IMR-90 (cell line): ENCODE results near the gene ABL1. TPM values are rescaled to one million over a fixed set of nuclear protein-coding genes. Genes with fewer than 3 reads are reported as not detected.

Experiments used
- ATAC-seq: fragments of 200-7000 bp; cut with Tn5 transposase; 2 replicates; pipeline ENCODE4 v1.9.1; 2020; ENCODE audit warnings: low read depth, mild to moderate bottlenecking, moderate library complexity
- BruUV-seq: library from RNA; stranded (reverse); fragments of 400-500 nt; replicated peaks from 2 replicates; lab custom pipeline; 2021; lab: Mats Ljungman, UMichigan
- CTCF ChIA-PET: fragments of 300-600 bp; formaldehyde crosslinking; extraction: SDS; loops from one replicate; lab custom pipeline; 2021; ENCODE audit warnings: antibody characterized with exemption; lab: Yijun Ruan, JAX
- POLR2A ChIA-PET: fragments of 300-600 bp; sonication (Branson Sonifier 250); formaldehyde crosslinking; loops from one replicate; lab custom pipeline; 2022; ENCODE audit warnings: antibody characterized with exemption; ENCODE audit not compliant: unreplicated experiment; lab: Charles Lee
- DNase-seq: peaks from one replicate; pipeline ENCODE4 v3.0.0; 2013
- H2AFZ ChIP-seq: replicated peaks from 2 replicates; pipeline ENCODE3; 2013; ENCODE audit warnings: low read length, mild to moderate bottlenecking; ENCODE audit not compliant: poor library complexity
- H2AK5ac ChIP-seq: 2 replicates; pipeline ENCODE4 v1.6.1; 2013; ENCODE audit warnings: low read depth, low read length, inconsistent platforms
- H2AK9ac ChIP-seq: replicated peaks from 2 replicates; pipeline ENCODE3; 2013; ENCODE audit warnings: mild to moderate bottlenecking, low read depth, low read length, moderate library complexity; ENCODE audit not compliant: poor library complexity
- H2BK120ac ChIP-seq: 2 replicates; pipeline ENCODE4 v1.6.1; 2013; ENCODE audit warnings: low read depth, low read length, inconsistent platforms
- H2BK15ac ChIP-seq: 3 replicates; pipeline ENCODE4 v1.6.1; 2013; ENCODE audit warnings: low read depth, low read length, inconsistent platforms
- H2BK20ac ChIP-seq: 2 replicates; pipeline ENCODE4 v1.6.1; 2013; ENCODE audit warnings: low read depth, mild to moderate bottlenecking, inconsistent platforms, low read length, moderate library complexity
- H2BK5ac ChIP-seq: 2 replicates; pipeline ENCODE4 v1.6.1; 2013; ENCODE audit warnings: mild to moderate bottlenecking, low read depth, low read length, inconsistent platforms; ENCODE audit not compliant: poor library complexity, severe bottlenecking
- H3K14ac ChIP-seq: replicated peaks from 2 replicates; pipeline ENCODE4 v1.6.1; 2013; ENCODE audit warnings: low read depth, low read length, inconsistent platforms
- H3K18ac ChIP-seq: 2 replicates; pipeline ENCODE4 v1.6.1; 2013; ENCODE audit warnings: low read depth, low read length, control low read depth
- H3K23ac ChIP-seq: 2 replicates; pipeline ENCODE4 v1.6.1; 2013; ENCODE audit warnings: low read depth, low read length, inconsistent platforms
- H3K27ac ChIP-seq: 2 replicates; pipeline ENCODE4 v1.5.1; 2013; ENCODE audit warnings: mild to moderate bottlenecking, control low read depth, low read length; ENCODE audit not compliant: insufficient read depth
- H3K27me3 ChIP-seq: 2 replicates; pipeline ENCODE4 v1.6.1; 2013; ENCODE audit warnings: low read length; ENCODE audit not compliant: control insufficient read depth, insufficient read depth
- H3K36me3 ChIP-seq: 2 replicates; pipeline ENCODE4 v1.6.1; 2013; ENCODE audit warnings: low read length, mixed read lengths; ENCODE audit not compliant: control insufficient read depth, insufficient read depth
- H3K4ac ChIP-seq: 2 replicates; pipeline ENCODE4 v1.6.1; 2013; ENCODE audit warnings: low read depth, low read length, inconsistent platforms
- H3K4me1 ChIP-seq: 2 replicates; pipeline ENCODE4 v1.6.1; 2013; ENCODE audit warnings: low read length, mixed read lengths; ENCODE audit not compliant: control insufficient read depth, insufficient read depth
- H3K4me2 ChIP-seq: 2 replicates; pipeline ENCODE4 v1.6.1; 2013; ENCODE audit warnings: low read depth, mild to moderate bottlenecking, control low read depth, low read length, moderate library complexity
- H3K4me3 ChIP-seq: 2 replicates; pipeline ENCODE4 v1.5.1; 2013; ENCODE audit warnings: low read depth, mild to moderate bottlenecking, control low read depth, low read length, moderate library complexity; ENCODE audit not compliant: insufficient read depth
- H3K56ac ChIP-seq: 2 replicates; pipeline ENCODE4 v1.6.1; 2013; ENCODE audit warnings: low read length, inconsistent platforms; ENCODE audit not compliant: insufficient read depth; ENCODE audit errors: extremely low read depth
- H3K79me1 ChIP-seq, 2 experiments: 2 replicates each; pipeline ENCODE4 v1.6.1; 2013; ENCODE audit warnings: low read length in 2 of 2, inconsistent platforms in 1 of 2, low read depth in 1 of 2
- H3K9ac ChIP-seq: 2 replicates; pipeline ENCODE4 v1.6.1; 2013; ENCODE audit warnings: low read depth, low read length, control low read depth
- H3K9me1 ChIP-seq: 2 replicates; pipeline ENCODE4 v1.6.1; 2013; ENCODE audit warnings: low read length, inconsistent platforms; ENCODE audit not compliant: insufficient read depth
- H3K9me3 ChIP-seq: 2 replicates; pipeline ENCODE4 v1.6.1; 2013; ENCODE audit warnings: low read length; ENCODE audit not compliant: control insufficient read depth, insufficient read depth
- H4K20me1 ChIP-seq: 2 replicates; pipeline ENCODE4 v1.6.1; 2013; ENCODE audit warnings: low read length, inconsistent platforms; ENCODE audit not compliant: insufficient read depth
- H4K5ac ChIP-seq: 2 replicates; pipeline ENCODE4 v1.6.1; 2013; ENCODE audit warnings: mild to moderate bottlenecking, low read depth, low read length, control low read depth
- H4K8ac ChIP-seq, 2 experiments: 2 replicates each; pipeline ENCODE4 v1.6.1; 2013; ENCODE audit warnings: low read depth in 2 of 2, low read length in 2 of 2, control low read depth in 1 of 2, inconsistent platforms in 1 of 2
- H4K91ac ChIP-seq: 2 replicates; pipeline ENCODE4 v1.6.1; 2013; ENCODE audit warnings: low read depth, low read length, inconsistent platforms; ENCODE audit not compliant: insufficient read depth
- BHLHE40 ChIP-seq: fragments of 150-350 bp; IDR thresholded peaks from 2 replicates; pipeline ENCODE4 v1.6.1; 2016; ENCODE audit warnings: mild to moderate bottlenecking, low read depth, low read length
- CEBPB ChIP-seq: IDR thresholded peaks from 2 replicates; pipeline ENCODE4 v1.6.1; 2012; ENCODE audit warnings: low read depth, low read length, improper control_type of control experiment
- CTCF ChIP-seq: conservative IDR thresholded peaks from 2 replicates; pipeline ENCODE4 v1.5.1; 2012; ENCODE audit warnings: mild to moderate bottlenecking, low read depth, low read length, improper control_type of control experiment
- FOS ChIP-seq: fragments of 150-350 bp; IDR thresholded peaks from 2 replicates; pipeline ENCODE4 v1.6.1; 2016; ENCODE audit warnings: low read depth, low read length
- MAFK ChIP-seq: IDR thresholded peaks from 2 replicates; pipeline ENCODE4 v1.6.1; 2012; ENCODE audit warnings: low read depth, low read length, improper control_type of control experiment
- USF2 ChIP-seq: fragments of 150-350 bp; IDR thresholded peaks from 2 replicates; pipeline ENCODE4 v1.6.1; 2017; ENCODE audit warnings: mild to moderate bottlenecking, antibody characterized with exemption, low read length, low read depth
- WGBS, 2 experiments: methylation state at CpG; one replicate each; pipeline versions ENCODE4 v1.1.5 to v1.1.7; 2013; ENCODE audit warnings: missing lambda C conversion rate in 2 of 2; ENCODE audit not compliant: insufficient read length in 1 of 2; ENCODE audit errors: extremely low coverage in 2 of 2; 5-methylcytosine and 5-hydroxymethylcytosine counted together
- dilution Hi-C: fragments of 300-500 bp; cut with HindIII; formaldehyde crosslinking; loops from one replicate; pipeline ENCODE4 v1.14.3; 2018; ENCODE audit warnings: low sequenced_read_pairs; ENCODE audit not compliant: unreplicated experiment
- in situ Hi-C: fragments of 300-500 bp; cut with MboI; formaldehyde crosslinking; loops from 3 replicates; pipeline ENCODE4 v1.14.3; 2019; ENCODE audit warnings: low sequenced_read_pairs, inconsistent platforms, mixed read lengths
- intact Hi-C: fragments of 100-400 bp; cut with micrococcal nuclease; formaldehyde crosslinking; loops from 2 replicates; pipeline ENCODE4 v1.10.0; 2022
- polyA plus RNA-seq, 3 experiments: library from polyadenylated mRNA; depleted of rRNA; stranded (reverse); fragments of >200 nt; gene quantifications; 2 replicates each; pipeline ENCODE4 v1.2.3, GENCODE V29; 2012; ENCODE audit warnings: low replicate concordance in 1 of 3
- total RNA-seq: library from RNA; depleted of rRNA; stranded (reverse); fragments of >200 nt; gene quantifications from 2 replicates; pipeline ENCODE4 v1.2.3, GENCODE V29; 2012
- TF ChIP-seq, protein P1 (sequence below): fragments of 150-350 bp; IDR thresholded peaks from 2 replicates; pipeline ENCODE4 v1.6.1; 2016; ENCODE audit warnings: low read depth, mild to moderate bottlenecking, low read length, moderate library complexity, borderline replicate concordance

The ABL1 gene
- total and polyA plus RNA-seq, 2 of the 4 experiments (the other 2 are of a cell fraction): 33.7 to 49.1 TPM

DNA sequence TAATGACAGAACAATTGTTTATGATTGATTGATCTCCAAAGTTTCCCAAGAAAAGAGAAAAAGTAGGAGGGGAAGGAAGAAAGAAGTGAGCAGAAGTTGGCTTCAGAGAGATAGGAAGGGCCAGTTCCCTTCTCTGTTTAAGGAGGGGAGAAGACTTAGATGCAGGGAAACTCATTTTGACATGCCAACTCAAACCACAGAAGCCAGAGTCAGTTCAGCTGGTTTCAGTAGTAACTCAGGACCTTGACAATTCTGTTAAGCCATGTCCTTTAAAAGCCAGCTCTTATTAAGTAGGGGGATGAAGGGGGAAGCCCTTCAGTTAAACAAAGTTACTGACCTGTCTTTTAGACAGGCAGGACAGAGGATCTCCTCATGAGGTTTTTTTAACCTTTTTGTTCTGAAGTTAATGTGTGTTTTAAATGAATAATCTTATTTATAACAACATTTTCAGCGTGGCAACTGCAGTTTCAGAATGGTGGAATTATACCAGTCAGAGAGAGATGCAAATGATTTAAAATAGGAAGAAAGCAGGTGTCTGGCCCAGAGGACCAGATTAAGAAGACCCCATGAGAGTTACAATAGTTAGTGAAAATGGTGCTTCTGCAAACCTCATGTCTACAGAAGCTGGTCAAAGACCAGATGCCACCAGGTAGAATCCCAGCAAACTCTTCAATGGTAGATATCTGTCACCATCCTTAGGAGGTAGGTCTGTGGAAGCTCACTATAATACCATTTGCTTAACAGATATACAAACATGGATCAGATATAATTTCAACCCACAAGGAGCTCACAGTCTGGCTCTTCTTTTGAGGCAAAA, 29.3 kb upstream of the ABL1 start:
- dilution Hi-C loops: no loop called here
- TF ChIP-seq, protein P1, sequence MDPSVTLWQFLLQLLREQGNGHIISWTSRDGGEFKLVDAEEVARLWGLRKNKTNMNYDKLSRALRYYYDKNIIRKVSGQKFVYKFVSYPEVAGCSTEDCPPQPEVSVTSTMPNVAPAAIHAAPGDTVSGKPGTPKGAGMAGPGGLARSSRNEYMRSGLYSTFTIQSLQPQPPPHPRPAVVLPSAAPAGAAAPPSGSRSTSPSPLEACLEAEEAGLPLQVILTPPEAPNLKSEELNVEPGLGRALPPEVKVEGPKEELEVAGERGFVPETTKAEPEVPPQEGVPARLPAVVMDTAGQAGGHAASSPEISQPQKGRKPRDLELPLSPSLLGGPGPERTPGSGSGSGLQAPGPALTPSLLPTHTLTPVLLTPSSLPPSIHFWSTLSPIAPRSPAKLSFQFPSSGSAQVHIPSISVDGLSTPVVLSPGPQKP: no peak
- no peak for TF ChIP-seq BHLHE40
- no peak for TF ChIP-seq FOS
- no peak for TF ChIP-seq CEBPB
- no peak for TF ChIP-seq USF2
- no peak for TF ChIP-seq MAFK
- TF ChIP-seq CTCF: no peak

More for the DNA sequence above, 29.3 kb upstream of the ABL1 start:
- H2AK9ac ChIP-seq: no peak overlapping the region
- no peak overlapping the region for H4K91ac ChIP-seq
- ChIA-PET POLR2A (no interaction called here), CTCF (interaction anchor here (2.0 kb wide), 1 partner anchor 10 kb away, joined by 9 read pairs; no protein-coding TSS in a partner anchor)
- H2BK5ac ChIP-seq: no peak overlapping the region
- 0 out of 2 replicates have a peak, but pooled peaks cover 4% of the 10 kb centered on the region for H4K20me1 ChIP-seq
- H2AK5ac ChIP-seq: no peak overlapping the region
- H3K4ac ChIP-seq: no peak overlapping the region
- no peak overlapping the region for H3K56ac ChIP-seq
- no CpG with 5 or more reads among the region's 1 CpG for WGBS, 2 experiments
- H3K18ac ChIP-seq: no peak overlapping the region
- H3K23ac ChIP-seq: no peak overlapping the region
- no TSS peak for BruUV-seq
- no peaks in the 10 kb centered on the region for H3K9me3 ChIP-seq
- in situ Hi-C loops: no loop called here
- no peak overlapping the region for H3K14ac ChIP-seq
- DNase-seq (peak; percentile 28), ATAC-seq (peak; percentile 71)
- no peak overlapping the region for H2AFZ ChIP-seq
- no peak overlapping the region for H2BK20ac ChIP-seq
- no peak overlapping the region for H4K8ac ChIP-seq
- H2BK120ac ChIP-seq: no peak overlapping the region
- H3K9me1 ChIP-seq: no peaks in the 10 kb centered on the region; the same call in 1 of the 2 replicates
- no peak overlapping the region for H3K27ac ChIP-seq
- no peak overlapping the region for H4K5ac ChIP-seq
- H3K4me3 ChIP-seq: no peak overlapping the region
- no peak overlapping the region for H2BK15ac ChIP-seq
- H3K27me3 ChIP-seq: no peaks in the 10 kb centered on the region
- H3K36me3 ChIP-seq: no peaks in the 10 kb centered on the region
- H3K9ac ChIP-seq: no peak overlapping the region
- no peak overlapping the region for H3K4me2 ChIP-seq
- H3K79me1 ChIP-seq: peaks cover 27 to 35% of the 10 kb centered on the region in 2 experiments
- intact Hi-C loops: no loop called here
- H3K4me1 ChIP-seq: no peaks in the 10 kb centered on the region; the same call in 1 of the 2 replicates
